SIG-M5 treated with dmso at 0.1 percent for 504 hours (cell line): ENCODE results near the gene PGGHG.
A peak's percentile ranks its signal among the peaks of the same experiment; 100 is the strongest.

ENCODE experiments used
- DNase-seq: peaks from one replicate; lab custom pipeline; 2025; ENCODE audit not compliant: unreplicated experiment; lab: John Stamatoyannopoulos, UW

The PGGHG gene

DNA sequence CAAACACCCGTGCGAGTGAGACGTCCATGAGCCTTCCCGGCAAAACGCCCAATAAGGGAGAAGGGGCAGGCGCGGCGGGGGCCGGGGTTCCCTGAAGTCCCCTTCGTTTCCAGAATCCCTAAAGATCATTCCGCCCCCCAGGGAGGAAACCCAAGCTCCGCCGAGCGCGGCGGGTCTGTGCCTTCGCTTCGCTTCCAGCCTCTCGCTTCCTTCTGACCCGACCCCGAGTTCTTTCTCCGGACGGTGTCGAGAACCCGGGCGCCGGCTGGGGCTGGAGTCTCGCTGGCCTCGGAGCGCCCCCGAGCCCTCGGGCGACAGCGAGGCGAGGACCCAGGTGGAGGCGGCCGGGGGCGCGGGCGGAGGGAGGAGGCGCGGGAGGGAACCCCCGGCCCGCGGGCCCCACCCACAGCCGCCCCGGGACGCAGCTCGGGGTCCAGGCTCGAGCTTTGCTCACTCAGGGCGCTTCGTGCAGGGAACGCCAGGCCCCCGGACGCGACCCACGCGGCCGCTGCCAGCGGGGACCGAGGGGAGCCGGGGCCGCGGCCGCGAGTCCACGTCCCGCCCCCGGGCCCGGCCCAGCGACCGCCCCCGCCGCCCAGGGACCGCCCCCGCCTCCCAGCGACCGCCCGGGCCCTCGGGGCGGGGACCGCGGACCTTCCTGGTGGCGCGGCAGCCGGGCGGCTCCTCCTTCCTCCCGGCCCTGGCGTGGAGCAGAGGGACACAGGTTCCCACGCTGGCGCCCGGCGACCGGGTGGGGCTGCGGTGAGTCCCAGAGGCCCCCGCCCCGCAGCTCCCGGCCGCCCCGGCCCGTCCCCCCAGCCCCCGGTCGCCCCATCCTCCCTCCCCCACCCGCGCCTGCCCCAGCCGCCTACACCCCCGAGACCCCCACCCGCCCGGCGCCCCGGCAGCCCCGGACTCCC lies at the start of gene PGGHG:
PGGHG (plus strand) TSS at position 649 of the 920 bp plus-strand sequence. CDS start 691 bp downstream, outside the sequence.
- no peak for DNase-seq

GRCh38 chr11:240315-240714 lies 48.6 kb upstream of the PGGHG start:
- no peak for DNase-seq

DNA sequence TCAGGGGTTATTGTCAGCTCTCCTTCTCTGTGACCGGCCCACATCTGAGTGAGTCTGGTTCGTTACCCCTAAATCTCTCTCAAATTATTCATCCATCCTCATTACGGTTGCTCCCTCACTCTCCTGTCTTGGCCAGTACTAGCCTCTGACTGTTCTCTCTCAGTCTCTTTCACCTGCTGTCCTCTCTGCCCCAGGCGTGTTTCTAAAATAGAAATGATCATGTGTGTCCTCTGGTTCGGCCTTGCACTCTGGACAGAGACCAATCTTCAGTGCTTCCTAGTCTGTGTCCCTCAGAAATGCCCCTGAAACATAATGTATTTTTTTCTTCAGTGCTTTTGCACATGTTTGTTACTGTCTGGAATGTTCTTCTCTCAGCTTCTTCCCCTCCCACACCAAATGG lies 47.3 kb upstream of the PGGHG start:
- DNase-seq, result no peak

GRCh38 chr11:244376-244775 lies 44.5 kb upstream of the PGGHG start:
- DNase-seq, result no peak

DNA sequence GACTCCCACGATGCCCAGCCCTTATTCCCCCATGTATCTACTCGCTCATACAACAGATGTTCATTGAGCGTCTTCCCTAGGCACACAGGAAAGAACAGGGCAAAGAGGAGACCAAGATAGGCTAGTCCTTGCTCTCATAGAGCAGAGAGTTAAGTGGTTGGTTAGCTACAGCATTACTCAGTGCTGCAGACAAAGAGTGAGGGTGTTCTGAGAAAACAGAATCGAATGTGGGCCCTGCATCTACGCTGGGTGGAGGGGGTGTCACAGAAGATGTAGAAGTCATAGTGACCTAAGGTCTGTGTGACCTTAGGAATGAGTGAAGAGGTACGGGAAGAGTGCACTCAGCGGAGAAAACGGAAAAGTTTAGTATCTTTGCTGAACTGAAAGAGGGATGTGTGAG lies 39.9 kb upstream of the PGGHG start:
- no peak for DNase-seq

DNA sequence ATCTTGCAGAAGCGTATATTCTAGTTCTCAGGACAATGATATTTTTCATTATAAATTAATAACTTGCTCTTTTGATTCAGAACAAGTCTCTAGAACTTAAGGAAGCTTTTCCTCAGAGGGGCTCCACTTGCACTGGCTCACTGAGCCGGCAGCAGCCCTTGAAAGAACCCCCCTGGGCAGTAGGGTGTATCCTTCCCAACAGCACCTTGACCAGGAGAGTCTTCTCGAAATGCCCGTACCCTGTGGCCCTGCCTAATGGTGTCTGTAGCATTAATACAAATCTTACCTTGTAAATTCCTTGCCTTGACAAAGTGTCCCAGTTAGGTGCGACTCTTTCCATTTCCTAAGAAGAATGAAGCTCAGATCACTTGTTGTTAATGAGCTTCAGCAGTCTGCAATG lies 38.7 kb upstream of the PGGHG start:
- DNase-seq, result no peak

DNA sequence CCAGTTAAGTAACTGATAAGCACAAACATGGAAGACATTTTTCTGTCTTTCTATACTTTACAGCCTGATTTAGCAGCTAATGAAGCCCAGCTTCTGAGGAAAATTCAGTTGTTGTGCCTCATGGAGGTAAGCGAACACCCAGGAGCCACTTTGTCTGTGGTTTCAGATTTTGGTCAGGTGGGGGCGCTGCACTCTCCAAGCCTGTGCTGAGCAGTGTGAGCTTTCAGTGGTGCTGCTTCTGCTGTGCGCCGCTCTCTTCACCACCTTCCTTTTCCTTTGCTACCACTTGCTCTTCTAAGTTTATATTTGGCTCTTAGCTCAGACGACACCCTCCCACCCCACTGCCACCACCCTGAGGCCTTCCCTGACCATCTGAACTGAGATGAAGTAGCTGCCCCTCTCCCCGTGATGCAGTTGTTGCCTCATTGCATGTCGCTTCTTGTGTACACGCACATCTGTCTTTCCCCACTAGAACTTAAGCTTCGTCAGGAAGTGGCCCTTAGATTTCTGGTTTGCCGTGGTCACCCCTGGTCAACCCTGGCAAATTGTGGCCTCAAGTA lies 38.1 kb upstream of the PGGHG start:
- peak; percentile 23 for DNase-seq

- no peak for DNase-seq
Measured at GRCh38 chr11:251550-251949, 37.4 kb upstream of the PGGHG start.

GRCh38 chr11:252666-253065 lies 36.3 kb upstream of the PGGHG start:
- DNase-seq, result no peak

GRCh38 chr11:253160-253885 lies 35.6 kb upstream of the PGGHG start:
- no peak for DNase-seq

GRCh38 chr11:253886-254270 lies 35.0 kb upstream of the PGGHG start:
- DNase-seq, result no peak

DNA sequence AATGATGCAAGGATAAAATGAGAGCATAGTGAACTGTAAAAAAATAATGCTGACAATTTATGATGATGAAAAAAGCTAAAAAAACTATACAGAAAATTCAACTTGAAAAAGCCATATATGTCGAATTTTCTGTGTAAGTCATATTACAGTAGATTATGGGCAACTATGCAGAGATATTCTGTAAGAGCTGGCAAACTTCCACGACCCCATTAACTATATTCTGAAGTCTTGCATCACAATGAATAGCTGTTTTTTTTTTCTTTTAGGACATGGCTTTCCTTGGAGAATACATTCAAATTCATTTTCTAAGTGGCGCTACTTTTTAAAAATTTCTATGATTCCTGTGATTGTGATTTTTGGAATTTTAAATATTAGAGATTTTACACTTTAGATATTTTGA lies 33.8 kb upstream of the PGGHG start:
- no peak for DNase-seq

DNA sequence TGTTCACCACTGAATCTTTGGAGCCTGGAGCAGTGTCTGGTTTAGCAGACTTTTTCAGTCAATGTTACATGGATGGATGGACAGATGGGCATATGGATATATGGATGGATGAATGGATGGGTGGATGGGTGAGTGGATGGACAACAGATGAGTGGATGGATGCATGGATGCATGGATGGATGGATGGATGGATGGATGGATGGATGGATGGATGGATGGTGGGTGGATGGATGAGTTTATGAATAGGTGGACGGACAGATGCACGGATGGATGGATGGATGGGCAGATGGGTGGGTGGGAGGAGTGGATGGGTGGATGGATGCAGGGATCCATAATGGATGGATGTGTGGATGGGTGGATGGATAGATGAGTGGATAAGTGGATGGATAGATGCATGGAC lies 33.1 kb upstream of the PGGHG start:
- DNase-seq, result no peak

- peak; percentile 30 for DNase-seq
Measured at GRCh38 chr11:256952-257737, 31.8 kb upstream of the PGGHG start.

- DNase-seq, result no peak
Measured at GRCh38 chr11:257766-258493, 31.0 kb upstream of the PGGHG start.

DNA sequence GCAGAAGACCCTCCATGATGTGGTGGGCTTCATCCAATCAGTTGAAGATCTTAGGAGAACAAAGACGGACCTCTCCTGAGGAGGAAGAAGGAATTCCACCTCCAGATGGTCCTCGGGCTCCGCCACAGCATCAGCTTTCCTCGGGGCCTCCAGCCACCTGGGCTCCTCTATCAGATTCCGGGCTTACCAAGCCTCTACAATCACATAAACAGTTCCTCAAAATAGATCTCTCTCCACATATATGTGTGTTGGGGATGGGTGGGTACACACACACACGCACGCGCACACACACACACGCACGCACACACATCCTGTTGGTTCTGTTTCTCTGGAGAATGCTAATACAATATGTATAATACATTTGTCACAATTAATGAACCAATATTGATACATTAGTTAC lies 29.5 kb upstream of the PGGHG start:
- DNase-seq, result no peak

DNA sequence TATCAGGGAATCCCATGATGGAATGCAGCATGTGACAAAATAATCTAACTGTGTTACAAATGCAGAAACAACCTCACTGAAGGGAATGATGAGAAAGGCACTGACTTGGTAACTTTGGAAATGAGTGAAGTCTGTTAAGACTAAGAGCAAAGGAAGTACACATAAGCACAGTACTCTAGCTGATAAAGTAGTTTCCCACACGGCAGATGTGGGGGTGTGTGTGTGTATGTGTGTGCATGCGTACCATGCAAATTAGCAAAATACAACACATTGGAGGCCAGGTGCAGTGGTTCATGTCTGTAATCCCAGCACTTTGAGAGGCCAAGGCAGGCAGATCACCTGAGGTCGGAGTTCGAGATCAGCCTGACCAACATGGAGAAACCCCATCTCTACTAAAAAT lies 27.3 kb upstream of the PGGHG start:
- DNase-seq, result no peak

DNA sequence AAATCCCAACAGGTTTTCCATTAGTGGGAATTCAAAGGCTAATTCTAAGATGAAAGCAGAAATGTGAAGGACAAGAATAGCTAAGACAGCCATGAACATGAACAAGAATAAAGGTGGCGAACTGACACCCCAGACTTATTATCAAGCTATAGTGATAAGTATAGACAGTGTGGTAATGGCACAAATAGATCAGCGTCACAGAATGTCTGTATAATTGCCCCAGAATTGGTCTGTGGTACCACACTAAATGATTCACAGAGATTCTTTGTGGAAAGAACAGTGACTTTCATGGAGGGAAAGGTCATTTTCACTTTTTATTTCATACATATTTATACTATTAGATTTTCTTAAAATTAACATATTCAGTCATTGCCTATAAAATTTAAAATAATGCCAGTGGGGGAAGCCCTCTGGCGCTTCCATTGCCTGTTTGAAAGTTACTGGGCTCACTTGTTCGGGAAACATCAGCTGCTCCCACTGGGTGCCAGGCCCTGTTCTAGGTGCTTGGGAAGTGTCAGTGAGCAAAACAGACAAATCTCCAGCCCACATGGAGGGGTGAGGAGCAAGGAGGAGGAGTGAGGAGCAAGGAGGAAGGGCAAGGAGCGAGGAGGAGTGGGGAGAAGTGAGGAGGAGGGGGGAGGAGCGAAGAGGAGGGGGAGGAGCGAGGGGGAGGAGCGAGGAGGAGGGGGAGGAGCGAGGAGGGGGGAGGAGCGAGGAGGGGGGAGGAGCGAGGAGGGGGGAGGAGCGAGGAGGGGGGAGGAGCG lies 22.1 kb upstream of the PGGHG start:
- no peak for DNase-seq

GRCh38 chr11:267491-267994 lies 21.4 kb upstream of the PGGHG start:
- DNase-seq, result no peak

GRCh38 chr11:268716-269145 lies 20.2 kb upstream of the PGGHG start:
- DNase-seq, result peak; percentile 74
